Measurements from ENCODE around the gene FAM83F. TPM values are rescaled to one million over a fixed set of nuclear protein-coding genes. Genes with fewer than 3 reads are reported as not detected.
A peak's percentile ranks its signal among the peaks of the same experiment; 100 is the strongest.

FAM83F gene
- total RNA-seq (1 to 10 TPM; 1.1 to 1.2 TPM), polyA plus RNA-seq (1 to 10 TPM in 1 of 2 donors, under 1 TPM in 1; 0.39 to 1.5 TPM)

- peaks cover 20 to 76% (median 67%) of the 10 kb centered on the region in 4 donors for H3K4me1 ChIP-seq (ENCODE audit: control insufficient read depth in 4 of 4, insufficient read depth in 4 of 4, low read length in 3 of 4)
- H3K27me3 ChIP-seq (ENCODE audit: control insufficient read depth in 4 of 4, insufficient read depth in 4 of 4, low read length in 3 of 4), result no peaks in the 10 kb centered on the region
- H3K36me3 ChIP-seq (ENCODE audit: control insufficient read depth in 4 of 4, insufficient read depth in 3 of 4, low read depth in 1 of 4, low read length in 3 of 4), result no peaks in the 10 kb centered on the region
- DNase-seq (ENCODE audit: low spot score), result peak; percentile 61
- H3K27ac ChIP-seq (ENCODE audit: low read depth in 1 of 2, low read length in 2 of 2), result peak within 1 kb of the TSS in 1 of 2 donors; percentile 22
- H3K9me3 ChIP-seq (ENCODE audit: control insufficient read depth in 4 of 4, low read length in 3 of 4), result no peaks in the 10 kb centered on the region
- H3K4me3 ChIP-seq (ENCODE audit: low read depth in 1 of 3, low read length in 3 of 3), result peak within 1 kb of the TSS in 1 of 3 donors; percentile 41
- no peak within 1 kb of the TSS for H3K9ac ChIP-seq (ENCODE audit: low read depth in 1 of 2, low read length in 2 of 2)
- WGBS, result 31% methylated on average over 115 of the region's 115 CpGs
- peak in 1 of 2 donors; percentile 5 for TF ChIP-seq RXRA (IDR thresholded peaks at IDR 0.05)
- TF ChIP-seq EGR1 (IDR thresholded peaks at IDR 0.05; ENCODE audit: low read depth in 2 of 2), result peak; percentile 43 to 64
- no peak for TF ChIP-seq FOXA1 (IDR thresholded peaks at IDR 0.05)
Observed at GRCh38 chr22:39994566-39995392, at the start of gene FAM83F. TSS of gene FAM83F (plus strand) at chr22:39994954. CDS start at chr22:39995043, 89 bp downstream.

- WGBS, result 92% methylated on average over 4 of the region's 4 CpGs
- no peak for TF ChIP-seq FOXA1 (IDR thresholded peaks at IDR 0.05)
- TF ChIP-seq MAX (IDR thresholded peaks at IDR 0.05), result no peak
- no peak for TF ChIP-seq ZBTB33 (IDR thresholded peaks at IDR 0.05)
- no peak for TF ChIP-seq HNF4A (conservative IDR thresholded peaks at IDR 0.05)
- TF ChIP-seq JUND (IDR thresholded peaks at IDR 0.05), result no peak
- no peak for TF ChIP-seq YY1 (IDR thresholded peaks at IDR 0.05)
Observed at GRCh38 chr22:39946126-39946502, 48.6 kb upstream of the FAM83F start.

GRCh38 chr22:39946503-39947219 is 48.1 kb upstream of the FAM83F start:
- no peaks in the 10 kb centered on the region for H3K9me3 ChIP-seq (ENCODE audit: control insufficient read depth in 4 of 4, low read length in 3 of 4)
- H3K36me3 ChIP-seq (ENCODE audit: control insufficient read depth in 4 of 4, insufficient read depth in 3 of 4, low read depth in 1 of 4, low read length in 3 of 4), result no peaks in the 10 kb centered on the region
- peak; percentile 73 for DNase-seq (ENCODE audit: low spot score)
- no peak overlapping the region for H3K27ac ChIP-seq (ENCODE audit: low read depth in 1 of 2, low read length in 2 of 2)
- WGBS, result 63% methylated on average over 8 of the region's 8 CpGs
- no peak overlapping the region for H3K9ac ChIP-seq (ENCODE audit: low read depth in 1 of 2, low read length in 2 of 2)
- peaks cover 0 to 4% (median 0%) of the 10 kb centered on the region in 4 donors for H3K4me1 ChIP-seq (ENCODE audit: control insufficient read depth in 4 of 4, insufficient read depth in 4 of 4, low read length in 3 of 4)
- TF ChIP-seq EGR1 (IDR thresholded peaks at IDR 0.05; ENCODE audit: low read depth in 2 of 2), result no peak
- no peak for TF ChIP-seq RXRA (IDR thresholded peaks at IDR 0.05)
- no peak for TF ChIP-seq CTCF (IDR thresholded peaks at IDR 0.05; ENCODE audit: low read depth, low read length, missing input control)
- TF ChIP-seq RAD21 (IDR thresholded peaks at IDR 0.05), result no peak
- TF ChIP-seq TAF1 (conservative IDR thresholded peaks at IDR 0.05), result no peak
- TF ChIP-seq REST (IDR thresholded peaks at IDR 0.05), result no peak
- H3K27me3 ChIP-seq (ENCODE audit: control insufficient read depth in 4 of 4, insufficient read depth in 4 of 4, low read length in 3 of 4), result no peaks in the 10 kb centered on the region
- H3K4me3 ChIP-seq (ENCODE audit: low read depth in 1 of 3, low read length in 3 of 3), result no peak overlapping the region

More at GRCh38 chr22:39946126-39946502, 48.6 kb upstream of the FAM83F start:
- Histone ChIP-seq H3K9me3 (ENCODE audit: control insufficient read depth in 4 of 4, low read length in 3 of 4) (no peaks in the 10 kb centered on the region), H3K27ac (ENCODE audit: low read depth in 1 of 2, low read length in 2 of 2) (no peak overlapping the region), H3K27me3 (ENCODE audit: control insufficient read depth in 4 of 4, insufficient read depth in 4 of 4, low read length in 3 of 4) (no peaks in the 10 kb centered on the region), H3K4me1 (ENCODE audit: control insufficient read depth in 4 of 4, insufficient read depth in 4 of 4, low read length in 3 of 4) (peaks cover 0 to 4% (median 0%) of the 10 kb centered on the region in 4 donors), H3K4me3 (ENCODE audit: low read depth in 1 of 3, low read length in 3 of 3) (no peak overlapping the region), H3K9ac (ENCODE audit: low read depth in 1 of 2, low read length in 2 of 2) (no peak overlapping the region), H3K36me3 (ENCODE audit: control insufficient read depth in 4 of 4, insufficient read depth in 3 of 4, low read depth in 1 of 4, low read length in 3 of 4) (no peaks in the 10 kb centered on the region)
- no peak for DNase-seq (ENCODE audit: low spot score)
